GM12873 (cell line): ENCODE measurements around the gene PTPN20.

Experiments
- CTCF ChIP-seq: IDR thresholded peaks from 2 replicates; pipeline ENCODE4 v1.5.1; 2012; ENCODE audit warnings: low read depth, mild to moderate bottlenecking, moderate library complexity, low read length, control low read depth; ENCODE audit not compliant: insufficient read depth; ENCODE audit errors: missing control alignments

Gene PTPN20

GRCh38 chr10:47044741-47045140 lies 133.5 kb downstream of the PTPN20 start:
- no peak for TF ChIP-seq CTCF

GRCh38 chr10:47045331-47045861 lies 134.2 kb downstream of the PTPN20 start:
- no peak for TF ChIP-seq CTCF

- no peak for TF ChIP-seq CTCF
These were observed 135.3 kb downstream of the PTPN20 start for GRCh38 chr10:47046321-47047126.

- TF ChIP-seq CTCF: no peak
These were observed 135.9 kb downstream of the PTPN20 start for GRCh38 chr10:47047127-47047504.

GRCh38 chr10:47047577-47048525 lies 136.6 kb downstream of the PTPN20 start:
- TF ChIP-seq CTCF: peak; percentile 90

- TF ChIP-seq CTCF: no peak
These were observed 137.3 kb downstream of the PTPN20 start for GRCh38 chr10:47048526-47048905.

- TF ChIP-seq CTCF: no peak
These were observed 138.0 kb downstream of the PTPN20 start for GRCh38 chr10:47049056-47049851.
